Measurements from ENCODE around the gene CYP3A5.

- TF ChIP-seq ZNF609 (CRISPR knock-in tag; IDR thresholded peaks at IDR 0.05; ENCODE audit: borderline replicate concordance) (no peak), RNF2 (conservative IDR thresholded peaks at IDR 0.05; ENCODE audit: low read depth) (no peak), BRCA1 (CRISPR knock-in tag; IDR thresholded peaks at IDR 0.05) (no peak), SP4 (CRISPR knock-in tag; IDR thresholded peaks at IDR 0.05) (no peak), ZSCAN29 (CRISPR knock-in tag; conservative IDR thresholded peaks at IDR 0.05) (no peak), KAT7 (CRISPR knock-in tag; IDR thresholded peaks at IDR 0.05; ENCODE audit: borderline replicate concordance) (no peak), ATF1 (CRISPR knock-in tag; IDR thresholded peaks at IDR 0.05) (no peak), ZNF24 (IDR thresholded peaks at IDR 0.05) (no peak)
- TF ChIP-seq, protein P1, sequence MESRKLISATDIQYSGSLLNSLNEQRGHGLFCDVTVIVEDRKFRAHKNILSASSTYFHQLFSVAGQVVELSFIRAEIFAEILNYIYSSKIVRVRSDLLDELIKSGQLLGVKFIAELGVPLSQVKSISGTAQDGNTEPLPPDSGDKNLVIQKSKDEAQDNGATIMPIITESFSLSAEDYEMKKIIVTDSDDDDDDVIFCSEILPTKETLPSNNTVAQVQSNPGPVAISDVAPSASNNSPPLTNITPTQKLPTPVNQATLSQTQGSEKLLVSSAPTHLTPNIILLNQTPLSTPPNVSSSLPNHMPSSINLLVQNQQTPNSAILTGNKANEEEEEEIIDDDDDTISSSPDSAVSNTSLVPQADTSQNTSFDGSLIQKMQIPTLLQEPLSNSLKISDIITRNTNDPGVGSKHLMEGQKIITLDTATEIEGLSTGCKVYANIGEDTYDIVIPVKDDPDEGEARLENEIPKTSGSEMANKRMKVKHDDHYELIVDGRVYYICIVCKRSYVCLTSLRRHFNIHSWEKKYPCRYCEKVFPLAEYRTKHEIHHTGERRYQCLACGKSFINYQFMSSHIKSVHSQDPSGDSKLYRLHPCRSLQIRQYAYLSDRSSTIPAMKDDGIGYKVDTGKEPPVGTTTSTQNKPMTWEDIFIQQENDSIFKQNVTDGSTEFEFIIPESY (CRISPR knock-in tag; IDR thresholded peaks at IDR 0.05): no peak
Measured at GRCh38 chr7:99643464-99643863, 36.3 kb downstream of the CYP3A5 start.

Data from HepG2 (cell line).